Smooth muscle cell (in vitro differentiated cells): Measurements from ENCODE around the gene CTRB1. TPM values are rescaled to one million over a fixed set of nuclear protein-coding genes. Genes with fewer than 3 reads are reported as not detected.

Experiments used
- DNase-seq: peaks from one replicate; lab custom pipeline; 2025; ENCODE audit not compliant: unreplicated experiment; lab: John Stamatoyannopoulos, UW
- H2AFZ ChIP-seq: fragments of 200-600 bp; sonication (generic); 2 replicates; pipeline ENCODE4 v1.6.0; 2016; ENCODE audit warnings: antibody characterized with exemption, low read depth, mild to moderate bottlenecking
- H3F3A ChIP-seq: fragments of 200-600 bp; sonication (generic); 2 replicates; pipeline ENCODE4 v1.6.0; 2017; ENCODE audit warnings: antibody characterized with exemption, low read depth
- H3K27ac ChIP-seq: fragments of 200-600 bp; sonication (generic); 2 replicates; pipeline ENCODE4 v1.5.1; 2016; ENCODE audit warnings: low read depth, mild to moderate bottlenecking
- H3K27me3 ChIP-seq: fragments of 200-600 bp; sonication (generic); 2 replicates; pipeline ENCODE4 v1.6.1; 2016; ENCODE audit warnings: low read depth, mild to moderate bottlenecking
- H3K36me3 ChIP-seq: fragments of 200-600 bp; sonication (generic); 2 replicates; pipeline ENCODE4 v1.5.1; 2016; ENCODE audit warnings: low read depth
- H3K4me1 ChIP-seq: fragments of 200-600 bp; sonication (generic); 2 replicates; pipeline ENCODE4 v1.5.1; 2016; ENCODE audit warnings: low read depth
- H3K4me2 ChIP-seq: fragments of 200-600 bp; sonication (generic); 2 replicates; pipeline ENCODE4 v1.6.0; 2016; ENCODE audit warnings: mild to moderate bottlenecking
- H3K4me3 ChIP-seq: fragments of 200-600 bp; sonication (generic); 2 replicates; pipeline ENCODE4 v1.5.1; 2016; ENCODE audit warnings: mild to moderate bottlenecking
- H3K79me2 ChIP-seq: fragments of 200-600 bp; sonication (generic); 2 replicates; pipeline ENCODE4 v1.6.0; 2016; ENCODE audit warnings: low read depth, mild to moderate bottlenecking
- H3K9ac ChIP-seq: fragments of 200-600 bp; sonication (generic); 2 replicates; pipeline ENCODE4 v1.6.0; 2016; ENCODE audit warnings: low read depth
- H3K9me3 ChIP-seq: fragments of 200-600 bp; sonication (generic); replicated peaks from 2 replicates; pipeline ENCODE4 v1.5.1; 2016; ENCODE audit warnings: low read depth
- H4K20me1 ChIP-seq: fragments of 200-600 bp; sonication (generic); 2 replicates; pipeline ENCODE4 v1.6.0; 2016; ENCODE audit warnings: low read depth
- WGBS: methylation state at CpG from one replicate; pipeline ENCODE4 v1.1.7; 2016; ENCODE audit warnings: low lambda C conversion rate; 5-methylcytosine and 5-hydroxymethylcytosine counted together
- polyA plus RNA-seq: library from polyadenylated mRNA; unstranded; fragments of >200 nt; fragmentation: Nextera tagmentation; extraction: Ambion mirVana; gene quantifications from 2 replicates; pipeline ENCODE4 v1.2.1, GENCODE V29; 2016
- total RNA-seq: library from RNA; depleted of rRNA; stranded (reverse); fragments of >200 nt; gene quantifications from 2 replicates; pipeline ENCODE4 v1.2.3, GENCODE V29; 2014
- TF ChIP-seq, protein P1 (sequence below): fragments of 200-600 bp; sonication (generic); IDR thresholded peaks from 2 replicates; pipeline ENCODE4 v1.5.1; 2017; ENCODE audit warnings: borderline replicate concordance, mild to moderate bottlenecking, antibody characterized with exemption; ENCODE audit not compliant: insufficient read depth, poor library complexity, severe bottlenecking

The CTRB1 gene
- total and polyA plus RNA-seq, 2 experiments from 2014 or later = 1.9 TPM; not detected in 1

DNA sequence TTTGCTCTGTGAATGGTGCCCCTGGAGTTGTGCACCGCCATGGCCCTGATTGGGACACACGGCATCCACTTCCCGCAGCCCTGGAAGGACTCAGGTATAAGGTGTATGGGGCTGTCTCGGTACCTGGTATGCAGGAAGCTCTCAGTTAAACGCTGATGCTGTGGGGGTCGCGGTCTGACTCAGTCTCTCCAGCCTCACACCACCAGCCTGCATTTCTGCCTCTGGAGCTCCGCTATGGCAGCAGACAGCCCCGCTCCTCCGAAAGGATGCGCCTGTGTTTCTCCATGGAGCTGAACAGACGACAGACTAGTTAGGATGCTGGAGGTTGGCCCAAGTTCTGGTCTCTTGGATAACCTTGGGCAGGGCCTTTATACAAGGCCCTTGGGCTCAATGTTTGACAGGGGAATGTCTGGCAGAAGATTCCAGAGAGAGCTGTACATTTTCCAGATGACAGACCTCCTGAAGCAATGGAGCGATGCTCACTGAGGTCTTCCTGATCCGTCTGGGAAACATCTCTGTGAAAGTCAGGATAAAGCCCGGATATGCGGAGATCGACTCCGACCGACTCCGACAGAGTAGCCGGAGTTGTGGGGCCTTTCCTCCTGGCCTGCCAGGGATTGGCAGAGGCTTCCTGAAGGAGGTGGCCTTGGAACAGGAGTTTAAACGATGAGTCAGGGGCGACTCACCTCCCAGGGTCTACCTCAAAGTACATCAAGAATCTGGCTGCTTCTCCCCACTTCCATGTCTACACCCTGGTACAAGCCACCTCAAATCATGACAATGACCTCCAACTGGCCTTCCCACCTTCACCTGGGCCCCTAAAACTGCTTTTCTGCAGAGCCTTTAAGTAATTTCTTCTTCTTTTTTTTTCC, 54.5 kb downstream of the CTRB1 start:
- Histone ChIP-seq H3K4me1 (no peaks in the 10 kb centered on the region), H2AFZ (no peak overlapping the region), H3K27me3 (no peaks in the 10 kb centered on the region), H3K4me3 (no peak overlapping the region), H3K79me2 (no peaks in the 10 kb centered on the region), H3F3A (no peaks in the 10 kb centered on the region), H4K20me1 (no peaks in the 10 kb centered on the region), H3K27ac (no peak overlapping the region), H3K9me3 (no peaks in the 10 kb centered on the region), H3K9ac (no peak overlapping the region), H3K4me2 (no peak overlapping the region), H3K36me3 (no peaks in the 10 kb centered on the region)
- DNase-seq = no peak
- 69% methylated on average over 23 of the region's 23 CpGs for WGBS
- TF ChIP-seq, protein P1, sequence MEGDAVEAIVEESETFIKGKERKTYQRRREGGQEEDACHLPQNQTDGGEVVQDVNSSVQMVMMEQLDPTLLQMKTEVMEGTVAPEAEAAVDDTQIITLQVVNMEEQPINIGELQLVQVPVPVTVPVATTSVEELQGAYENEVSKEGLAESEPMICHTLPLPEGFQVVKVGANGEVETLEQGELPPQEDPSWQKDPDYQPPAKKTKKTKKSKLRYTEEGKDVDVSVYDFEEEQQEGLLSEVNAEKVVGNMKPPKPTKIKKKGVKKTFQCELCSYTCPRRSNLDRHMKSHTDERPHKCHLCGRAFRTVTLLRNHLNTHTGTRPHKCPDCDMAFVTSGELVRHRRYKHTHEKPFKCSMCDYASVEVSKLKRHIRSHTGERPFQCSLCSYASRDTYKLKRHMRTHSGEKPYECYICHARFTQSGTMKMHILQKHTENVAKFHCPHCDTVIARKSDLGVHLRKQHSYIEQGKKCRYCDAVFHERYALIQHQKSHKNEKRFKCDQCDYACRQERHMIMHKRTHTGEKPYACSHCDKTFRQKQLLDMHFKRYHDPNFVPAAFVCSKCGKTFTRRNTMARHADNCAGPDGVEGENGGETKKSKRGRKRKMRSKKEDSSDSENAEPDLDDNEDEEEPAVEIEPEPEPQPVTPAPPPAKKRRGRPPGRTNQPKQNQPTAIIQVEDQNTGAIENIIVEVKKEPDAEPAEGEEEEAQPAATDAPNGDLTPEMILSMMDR = no peak

Other genes with a start within 250 kb of the CTRB1 start
- gene WDR59, start 233.9 kb upstream of the CTRB1 start, total RNA-seq = 13.1 and 14.3 TPM in 2 replicates
- gene WDR59, start 233.9 kb upstream of the CTRB1 start, polyA plus RNA-seq = 19.2 and 29.5 TPM in 2 replicates
- 18.2 and 19.7 TPM in 2 replicates for gene ZNRF1, start 220.0 kb upstream of the CTRB1 start, total RNA-seq
- gene ZNRF1, start 220.0 kb upstream of the CTRB1 start, polyA plus RNA-seq = 38.0 and 45.4 TPM in 2 replicates
- 0.67 and 0.85 TPM in 2 replicates for gene LDHD, start 102.2 kb upstream of the CTRB1 start, total RNA-seq
- 1.2 and 1.5 TPM in 2 replicates for gene LDHD, start 102.2 kb upstream of the CTRB1 start, polyA plus RNA-seq
- gene ZFP1, start 70.5 kb upstream of the CTRB1 start, total RNA-seq = 15.0 and 29.0 TPM in 2 replicates
- gene ZFP1, start 70.5 kb upstream of the CTRB1 start, polyA plus RNA-seq = 12.5 and 12.6 TPM in 2 replicates
- gene CTRB2, start 11.8 kb upstream of the CTRB1 start, total RNA-seq = 1.7 TPM in 1 of 2 replicates, not detected in the other
- 2.3 and 11.1 TPM in 2 replicates for gene CTRB2, start 11.8 kb upstream of the CTRB1 start, polyA plus RNA-seq
- 49.4 and 49.9 TPM in 2 replicates for gene BCAR1, start 32.6 kb downstream of the CTRB1 start, total RNA-seq
- 117 and 123 TPM in 2 replicates for gene BCAR1, start 32.6 kb downstream of the CTRB1 start, polyA plus RNA-seq
- gene CFDP1, start 214.5 kb downstream of the CTRB1 start, total RNA-seq = 59.0 and 87.3 TPM in 2 replicates
- gene CFDP1, start 214.5 kb downstream of the CTRB1 start, polyA plus RNA-seq = 81.5 and 91.0 TPM in 2 replicates
- gene TMEM170A, start 245.7 kb downstream of the CTRB1 start, total RNA-seq = 12.9 and 25.4 TPM in 2 replicates
- gene TMEM170A, start 245.7 kb downstream of the CTRB1 start, polyA plus RNA-seq = 10.0 and 17.9 TPM in 2 replicates